ENCODE measurements around the gene ZBTB9.

DNA sequence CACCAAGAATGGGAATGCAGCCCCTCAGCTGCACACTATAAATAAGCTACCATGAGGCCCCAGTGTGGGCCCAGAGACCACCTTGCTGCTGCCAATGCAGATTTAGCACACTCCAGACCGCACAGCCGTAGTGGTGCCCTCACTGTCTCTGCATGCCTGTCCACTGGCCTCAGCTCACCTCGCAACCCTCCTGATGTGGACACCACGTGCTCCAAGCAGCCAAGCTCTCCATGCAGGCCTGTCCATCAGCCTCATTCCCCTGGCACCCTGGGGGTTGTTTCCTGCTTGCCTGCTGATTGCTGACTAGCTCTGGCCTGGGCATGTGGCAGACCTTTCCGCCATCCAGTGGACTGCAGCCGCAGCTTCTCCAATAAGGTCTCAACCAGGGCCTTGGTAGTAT, 36.2 kb downstream of the ZBTB9 start:
- TF ChIP-seq, protein P1, sequence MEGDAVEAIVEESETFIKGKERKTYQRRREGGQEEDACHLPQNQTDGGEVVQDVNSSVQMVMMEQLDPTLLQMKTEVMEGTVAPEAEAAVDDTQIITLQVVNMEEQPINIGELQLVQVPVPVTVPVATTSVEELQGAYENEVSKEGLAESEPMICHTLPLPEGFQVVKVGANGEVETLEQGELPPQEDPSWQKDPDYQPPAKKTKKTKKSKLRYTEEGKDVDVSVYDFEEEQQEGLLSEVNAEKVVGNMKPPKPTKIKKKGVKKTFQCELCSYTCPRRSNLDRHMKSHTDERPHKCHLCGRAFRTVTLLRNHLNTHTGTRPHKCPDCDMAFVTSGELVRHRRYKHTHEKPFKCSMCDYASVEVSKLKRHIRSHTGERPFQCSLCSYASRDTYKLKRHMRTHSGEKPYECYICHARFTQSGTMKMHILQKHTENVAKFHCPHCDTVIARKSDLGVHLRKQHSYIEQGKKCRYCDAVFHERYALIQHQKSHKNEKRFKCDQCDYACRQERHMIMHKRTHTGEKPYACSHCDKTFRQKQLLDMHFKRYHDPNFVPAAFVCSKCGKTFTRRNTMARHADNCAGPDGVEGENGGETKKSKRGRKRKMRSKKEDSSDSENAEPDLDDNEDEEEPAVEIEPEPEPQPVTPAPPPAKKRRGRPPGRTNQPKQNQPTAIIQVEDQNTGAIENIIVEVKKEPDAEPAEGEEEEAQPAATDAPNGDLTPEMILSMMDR (conservative IDR thresholded peaks at IDR 0.05; ENCODE audit: low read length), result no peak
- no peak for TF ChIP-seq EZH2phosphoT487 (IDR thresholded peaks at IDR 0.05; ENCODE audit: borderline replicate concordance)
